Measurements from ENCODE around the gene C7orf33. TPM values are rescaled to one million over a fixed set of nuclear protein-coding genes. Genes with fewer than 3 reads are reported as not detected.
"Not testable (repeated sequence)": the region's sequence is repeated elsewhere in the genome, so short reads cannot be mapped to it uniquely, and the experiment has no call there.

C7orf33 gene
- total RNA-seq, 1 experiment from 2014 or later, result not detected

- Histone ChIP-seq H4K91ac (ENCODE audit: insufficient read length, low read depth, low read length) (no peak overlapping the region), H2BK15ac (ENCODE audit: low read depth, low read length) (no peak overlapping the region), H3K79me2 (ENCODE audit: insufficient read depth, low read length) (0 out of 2 replicates have a peak, but pooled peaks cover 1% of the 10 kb centered on the region), H2BK5ac (ENCODE audit: insufficient read length, low read length) (no peak overlapping the region), H2AFZ (ENCODE audit: low read length) (no peak overlapping the region), H3K9ac (ENCODE audit: extremely low read depth, insufficient read length, low read length) (no peak overlapping the region), H3K79me1 (ENCODE audit: insufficient read depth, low read depth, low read length, poor library complexity, severe bottlenecking) (no peaks in the 10 kb centered on the region), H3K23me2 (ENCODE audit: insufficient read length, low read depth, low read length, poor library complexity, severe bottlenecking) (no peaks in the 10 kb centered on the region), H2BK20ac (ENCODE audit: low read depth, low read length, poor library complexity, severe bottlenecking) (no peak overlapping the region), H4K20me1 (ENCODE audit: control insufficient read depth, insufficient read depth, insufficient read length) (no peaks in the 10 kb centered on the region), H3K14ac (ENCODE audit: insufficient read depth, low read length) (no peak overlapping the region), H3K4ac (ENCODE audit: low read depth, low read length) (no peak overlapping the region), H3K4me2 (ENCODE audit: insufficient read depth, insufficient read length, low read length) (no peak overlapping the region), H3K27ac (ENCODE audit: insufficient read length, low read depth, low read length) (no peak overlapping the region), H4K8ac (replicated peaks; ENCODE audit: insufficient read length, low read depth, low read length) (no peak overlapping the region), H3T11ph (ENCODE audit: low read length) (no peak overlapping the region), H3K27me3 (ENCODE audit: insufficient read depth, low read length) (no peaks in the 10 kb centered on the region), H3K9me3 (ENCODE audit: control insufficient read depth, low read depth, low read length) (no peaks in the 10 kb centered on the region), H4K5ac (ENCODE audit: insufficient read length, low read depth, low read length) (no peak overlapping the region), H3K18ac (ENCODE audit: insufficient read length, low read depth, low read length) (no peak overlapping the region), H3K23ac (ENCODE audit: insufficient read length, low read depth, low read length) (no peak overlapping the region), H2BK120ac (ENCODE audit: low read depth, low read length, poor library complexity, severe bottlenecking) (no peak overlapping the region), H3K4me1 (ENCODE audit: insufficient read depth, low read length) (peaks cover 5% of the 10 kb centered on the region; the same call in 1 of the 2 replicates), H2AK5ac (ENCODE audit: insufficient read length, low read length) (no peak overlapping the region), H2BK12ac (ENCODE audit: insufficient read length, low read depth, low read length) (no peak overlapping the region), H3K56ac (ENCODE audit: insufficient read length, low read depth, low read length) (no peak overlapping the region)
- WGBS (ENCODE audit: extremely low coverage, insufficient read length, low lambda C conversion rate), result no CpG with 5 or more reads among the region's 3 CpGs
- H3K4me1 Mint-ChIP-seq, result peaks cover 54 to 55% of the 10 kb centered on the region in 2 experiments
- no peaks in the 10 kb centered on the region for H3K9me3 Mint-ChIP-seq
- H3K27me3 Mint-ChIP-seq (ENCODE audit: low read depth), result peaks cover 3% of the 10 kb centered on the region
- no peak overlapping the region; a peak in 2 of 7 replicates for H3K27ac Mint-ChIP-seq
- no peaks in the 10 kb centered on the region for H3K36me3 Mint-ChIP-seq (ENCODE audit: insufficient read depth in 1 of 3, low read depth in 3 of 3)
- no peak for DNase-seq
- H3K4me3 Mint-ChIP-seq, result no peak overlapping the region
- TF ChIP-seq CTCF (conservative IDR thresholded peaks at IDR 0.05), result no peak
Observed at GRCh38 chr7:148589640-148590039, 926 bp upstream of the C7orf33 start.

- not testable (repeated sequence) for H3K18ac ChIP-seq (ENCODE audit: insufficient read length, low read depth, low read length); H3K27ac Mint-ChIP-seq; H3K4me3 Mint-ChIP-seq; H3K56ac ChIP-seq (ENCODE audit: insufficient read length, low read depth, low read length); H2BK12ac ChIP-seq (ENCODE audit: insufficient read length, low read depth, low read length); H3T11ph ChIP-seq (ENCODE audit: low read length); H4K91ac ChIP-seq (ENCODE audit: insufficient read length, low read depth, low read length); H3K23ac ChIP-seq (ENCODE audit: insufficient read length, low read depth, low read length); H3K14ac ChIP-seq (ENCODE audit: insufficient read depth, low read length); H2AFZ ChIP-seq (ENCODE audit: low read length); H3K4ac ChIP-seq (ENCODE audit: low read depth, low read length); H3K4me1 ChIP-seq (ENCODE audit: insufficient read depth, low read length); H3K27ac ChIP-seq (ENCODE audit: insufficient read length, low read depth, low read length); H4K20me1 ChIP-seq (ENCODE audit: control insufficient read depth, insufficient read depth, insufficient read length); H2BK5ac ChIP-seq (ENCODE audit: insufficient read length, low read length); H2AK5ac ChIP-seq (ENCODE audit: insufficient read length, low read length); H3K4me2 ChIP-seq (ENCODE audit: insufficient read depth, insufficient read length, low read length); H3K27me3 ChIP-seq (ENCODE audit: insufficient read depth, low read length); H3K9me3 ChIP-seq (ENCODE audit: control insufficient read depth, low read depth, low read length); H3K27me3 Mint-ChIP-seq (ENCODE audit: low read depth); H2BK120ac ChIP-seq (ENCODE audit: low read depth, low read length, poor library complexity, severe bottlenecking); H3K79me1 ChIP-seq (ENCODE audit: insufficient read depth, low read depth, low read length, poor library complexity, severe bottlenecking); H3K79me2 ChIP-seq (ENCODE audit: insufficient read depth, low read length); H3K23me2 ChIP-seq (ENCODE audit: insufficient read length, low read depth, low read length, poor library complexity, severe bottlenecking); H2BK15ac ChIP-seq (ENCODE audit: low read depth, low read length); H2BK20ac ChIP-seq (ENCODE audit: low read depth, low read length, poor library complexity, severe bottlenecking); H4K5ac ChIP-seq (ENCODE audit: insufficient read length, low read depth, low read length); H4K8ac ChIP-seq (replicated peaks; ENCODE audit: insufficient read length, low read depth, low read length); H3K36me3 Mint-ChIP-seq (ENCODE audit: insufficient read depth in 1 of 3, low read depth in 3 of 3); H3K9ac ChIP-seq (ENCODE audit: extremely low read depth, insufficient read length, low read length); DNase-seq
- WGBS (ENCODE audit: extremely low coverage, insufficient read length, low lambda C conversion rate), result no CpG with 5 or more reads among the region's 3 CpGs
- Mint-ChIP-seq H3K9me3 (peaks cover 8 to 14% of the 10 kb centered on the region in 2 experiments), H3K4me1 (peaks cover 15 to 16% of the 10 kb centered on the region in 2 experiments)
Observed at GRCh38 chr7:148596354-148596753, 5.8 kb downstream of the C7orf33 start.

Measured in H9 (cell line).